ENCODE measurements around the gene SETD1B.

GRCh38 chr12:121857322-121858246 lies 53.8 kb downstream of the SETD1B start:
- TF ChIP-seq, protein P1, sequence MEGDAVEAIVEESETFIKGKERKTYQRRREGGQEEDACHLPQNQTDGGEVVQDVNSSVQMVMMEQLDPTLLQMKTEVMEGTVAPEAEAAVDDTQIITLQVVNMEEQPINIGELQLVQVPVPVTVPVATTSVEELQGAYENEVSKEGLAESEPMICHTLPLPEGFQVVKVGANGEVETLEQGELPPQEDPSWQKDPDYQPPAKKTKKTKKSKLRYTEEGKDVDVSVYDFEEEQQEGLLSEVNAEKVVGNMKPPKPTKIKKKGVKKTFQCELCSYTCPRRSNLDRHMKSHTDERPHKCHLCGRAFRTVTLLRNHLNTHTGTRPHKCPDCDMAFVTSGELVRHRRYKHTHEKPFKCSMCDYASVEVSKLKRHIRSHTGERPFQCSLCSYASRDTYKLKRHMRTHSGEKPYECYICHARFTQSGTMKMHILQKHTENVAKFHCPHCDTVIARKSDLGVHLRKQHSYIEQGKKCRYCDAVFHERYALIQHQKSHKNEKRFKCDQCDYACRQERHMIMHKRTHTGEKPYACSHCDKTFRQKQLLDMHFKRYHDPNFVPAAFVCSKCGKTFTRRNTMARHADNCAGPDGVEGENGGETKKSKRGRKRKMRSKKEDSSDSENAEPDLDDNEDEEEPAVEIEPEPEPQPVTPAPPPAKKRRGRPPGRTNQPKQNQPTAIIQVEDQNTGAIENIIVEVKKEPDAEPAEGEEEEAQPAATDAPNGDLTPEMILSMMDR (IDR thresholded peaks at IDR 0.05): no peak
- TF ChIP-seq POLR2A (IDR thresholded peaks at IDR 0.05): no peak

Data from adrenal gland (tissue), 5 donors.